OCI-LY7 (cell line): ENCODE results near the gene MACROD1. TPM values are rescaled to one million over a fixed set of nuclear protein-coding genes. Genes with fewer than 3 reads are reported as not detected.

Experiments
- BruUV-seq: library from RNA; stranded (reverse); fragments of 400-500 nt; replicated peaks from 2 replicates; lab custom pipeline; 2021; lab: Mats Ljungman, UMichigan
- CTCF ChIA-PET: fragments of 300-600 bp; sonication (Branson Sonifier 250); formaldehyde crosslinking; loops from one replicate; lab custom pipeline; 2022; ENCODE audit warnings: antibody characterized with exemption; ENCODE audit not compliant: unreplicated experiment; lab: Charles Lee
- POLR2A ChIA-PET: fragments of 300-600 bp; sonication (Branson Sonifier 250); formaldehyde crosslinking; loops from one replicate; lab custom pipeline; 2022; ENCODE audit warnings: antibody characterized with exemption; lab: Charles Lee
- DNase-seq: peaks from one replicate; pipeline ENCODE4 v3.0.0-alpha.2; 2015; ENCODE audit warnings: low spot score
- H2AFZ ChIP-seq: fragments of 200-600 bp; sonication (generic), shearing (Covaris generic); 2 replicates; pipeline ENCODE4 v1.6.1; 2014; ENCODE audit warnings: mild to moderate bottlenecking, antibody characterized with exemption, low read length, moderate library complexity
- H3K27ac ChIP-seq: fragments of 200-600 bp; sonication (generic); 2 replicates; pipeline ENCODE4 v1.5.1; 2014; ENCODE audit warnings: mixed run types, low read depth, mild to moderate bottlenecking, moderate library complexity, low read length, inconsistent platforms; ENCODE audit not compliant: poor library complexity, severe bottlenecking
- H3K36me3 ChIP-seq: fragments of 200-600 bp; sonication (generic); 2 replicates; pipeline ENCODE4 v1.6.1; 2014; ENCODE audit warnings: mild to moderate bottlenecking, antibody characterized with exemption, low read length, moderate library complexity, mixed read lengths; ENCODE audit not compliant: insufficient read depth
- H3K4me1 ChIP-seq: fragments of 200-600 bp; sonication (generic); 2 replicates; pipeline ENCODE4 v1.5.1; 2014; ENCODE audit warnings: mild to moderate bottlenecking, low read length; ENCODE audit not compliant: insufficient read depth, poor library complexity, severe bottlenecking
- H3K4me2 ChIP-seq: fragments of 200-600 bp; sonication (generic); 2 replicates; pipeline ENCODE4 v1.6.1; 2014; ENCODE audit warnings: mild to moderate bottlenecking, low read length
- H3K4me3 ChIP-seq: fragments of 200-600 bp; sonication (generic); 2 replicates; pipeline ENCODE4 v1.5.1; 2014; ENCODE audit warnings: mild to moderate bottlenecking, low read depth, low read length; ENCODE audit not compliant: poor library complexity, severe bottlenecking
- H3K79me2 ChIP-seq: fragments of 200-600 bp; sonication (generic); 2 replicates; pipeline ENCODE4 v1.6.1; 2016; ENCODE audit warnings: low read depth, mild to moderate bottlenecking, low read length, moderate library complexity, mixed read lengths; ENCODE audit not compliant: insufficient read depth
- H3K9me2 ChIP-seq: fragments of 200-600 bp; sonication (generic); 2 replicates; pipeline ENCODE4 v1.6.1; 2016; ENCODE audit warnings: mild to moderate bottlenecking, low read length, mixed read lengths; ENCODE audit not compliant: insufficient read depth
- H3K9me3 ChIP-seq: fragments of 200-600 bp; sonication (generic); 2 replicates; pipeline ENCODE4 v1.6.1; 2014; ENCODE audit warnings: mild to moderate bottlenecking, mixed run types, low read length, mixed read lengths
- H4K20me1 ChIP-seq: fragments of 200-600 bp; sonication (generic); 2 replicates; pipeline ENCODE4 v1.6.1; 2014; ENCODE audit warnings: mild to moderate bottlenecking, antibody characterized with exemption, low read length, moderate library complexity, mixed read lengths; ENCODE audit not compliant: insufficient read depth
- EZH2phosphoT487 ChIP-seq: fragments of 200-600 bp; sonication (generic); IDR thresholded peaks from 2 replicates; pipeline ENCODE4 v1.6.1; 2018; ENCODE audit warnings: low read depth, borderline replicate concordance, mild to moderate bottlenecking, mixed run types, antibody characterized with exemption, low read length, moderate library complexity, mixed read lengths
- intact Hi-C: fragments of 100-400 bp; cut with micrococcal nuclease; formaldehyde crosslinking; loops from one replicate; pipeline ENCODE4 v1.10.0; 2022; ENCODE audit not compliant: unreplicated experiment
- total RNA-seq, 2 experiments: library from RNA; depleted of rRNA in 1 of 2; stranded (reverse); fragments of >200 nt in 1 of 2; shearing (Covaris generic) in 1 of 2; gene quantifications; 2 replicates each; pipeline ENCODE4 v1.2.3, GENCODE V29; 2014 to 2022
- TF ChIP-seq, protein P1 (sequence below): fragments of 200-600 bp; sonication (generic); conservative IDR thresholded peaks from 2 replicates; pipeline ENCODE4 v1.5.1; 2014; ENCODE audit warnings: mild to moderate bottlenecking, antibody characterized with exemption, low read length, moderate library complexity, mixed read lengths

The MACROD1 gene
- total RNA-seq, 2 experiments from 2014 or later = 14.7 to 25.4 TPM

DNA sequence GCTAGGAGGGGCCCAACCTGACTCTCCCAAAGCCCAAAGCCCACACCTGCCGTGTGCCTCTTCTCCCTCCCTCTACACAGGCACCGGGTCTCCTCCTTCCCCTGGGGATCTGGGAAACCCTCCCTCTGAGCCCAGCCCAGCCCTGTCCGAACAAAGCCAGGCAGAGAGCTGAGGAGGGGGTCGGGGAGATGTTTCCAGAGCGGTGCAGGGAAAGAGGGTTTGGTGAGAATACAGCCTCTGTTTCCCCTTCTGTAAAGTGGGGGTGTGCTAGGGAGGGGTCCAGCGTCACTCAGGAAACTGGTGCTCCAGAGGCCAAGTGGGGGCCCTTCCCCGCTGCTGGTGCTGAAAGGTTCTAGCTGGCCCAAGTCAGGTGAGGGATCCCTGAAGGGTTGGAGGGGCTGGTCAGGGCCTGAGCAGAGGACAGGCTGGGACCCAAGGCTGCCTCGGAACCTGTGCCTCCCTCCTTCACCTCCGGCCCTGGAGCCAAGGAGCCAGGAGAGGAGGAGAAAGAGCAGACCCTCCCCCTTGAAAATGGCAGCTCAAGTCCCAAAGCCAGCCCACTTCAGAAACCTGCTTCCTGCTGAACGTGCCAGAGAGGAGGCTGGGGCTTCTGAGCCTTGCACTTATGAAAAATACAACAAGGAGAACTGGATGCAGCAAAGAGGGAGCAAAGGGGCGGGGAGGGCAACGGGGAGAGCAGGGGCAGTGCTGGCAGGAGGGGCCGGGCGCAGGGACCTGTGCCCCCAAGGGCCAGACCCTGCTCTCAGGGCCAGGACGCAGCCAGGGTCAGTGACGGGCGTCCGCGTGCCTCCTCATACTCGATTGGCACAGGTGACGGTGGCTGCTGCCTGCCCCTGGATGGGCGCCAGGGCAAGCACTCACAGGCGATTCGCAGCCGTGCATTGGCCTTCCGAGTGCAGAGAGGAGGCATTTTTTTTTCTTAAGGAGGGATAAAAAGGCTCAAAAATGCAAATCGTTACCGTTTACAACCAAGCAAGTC, 43.2 kb downstream of the MACROD1 start:
- no peaks in the 10 kb centered on the region for H3K4me1 ChIP-seq
- no peaks in the 10 kb centered on the region for H3K79me2 ChIP-seq
- TF ChIP-seq, protein P1, sequence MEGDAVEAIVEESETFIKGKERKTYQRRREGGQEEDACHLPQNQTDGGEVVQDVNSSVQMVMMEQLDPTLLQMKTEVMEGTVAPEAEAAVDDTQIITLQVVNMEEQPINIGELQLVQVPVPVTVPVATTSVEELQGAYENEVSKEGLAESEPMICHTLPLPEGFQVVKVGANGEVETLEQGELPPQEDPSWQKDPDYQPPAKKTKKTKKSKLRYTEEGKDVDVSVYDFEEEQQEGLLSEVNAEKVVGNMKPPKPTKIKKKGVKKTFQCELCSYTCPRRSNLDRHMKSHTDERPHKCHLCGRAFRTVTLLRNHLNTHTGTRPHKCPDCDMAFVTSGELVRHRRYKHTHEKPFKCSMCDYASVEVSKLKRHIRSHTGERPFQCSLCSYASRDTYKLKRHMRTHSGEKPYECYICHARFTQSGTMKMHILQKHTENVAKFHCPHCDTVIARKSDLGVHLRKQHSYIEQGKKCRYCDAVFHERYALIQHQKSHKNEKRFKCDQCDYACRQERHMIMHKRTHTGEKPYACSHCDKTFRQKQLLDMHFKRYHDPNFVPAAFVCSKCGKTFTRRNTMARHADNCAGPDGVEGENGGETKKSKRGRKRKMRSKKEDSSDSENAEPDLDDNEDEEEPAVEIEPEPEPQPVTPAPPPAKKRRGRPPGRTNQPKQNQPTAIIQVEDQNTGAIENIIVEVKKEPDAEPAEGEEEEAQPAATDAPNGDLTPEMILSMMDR = no peak
- TF ChIP-seq EZH2phosphoT487 = no peak
- no peak overlapping the region for H3K4me2 ChIP-seq
- intact Hi-C loops = no loop called here
- CTCF ChIA-PET = no interaction called here
- no peaks in the 10 kb centered on the region for H3K36me3 ChIP-seq
- no peaks in the 10 kb centered on the region for H3K9me2 ChIP-seq
- H4K20me1 ChIP-seq = no peaks in the 10 kb centered on the region
- H3K4me3 ChIP-seq = no peak overlapping the region
- no peaks in the 10 kb centered on the region for H3K9me3 ChIP-seq
- no peak overlapping the region for H3K27ac ChIP-seq
- POLR2A ChIA-PET = interaction anchor here (0.9 kb wide), 1 partner anchor 15 kb away, joined by 4 read pairs; no protein-coding TSS in a partner anchor
- DNase-seq = no peak
- no TSS peak for BruUV-seq
- no peak overlapping the region for H2AFZ ChIP-seq

DNA sequence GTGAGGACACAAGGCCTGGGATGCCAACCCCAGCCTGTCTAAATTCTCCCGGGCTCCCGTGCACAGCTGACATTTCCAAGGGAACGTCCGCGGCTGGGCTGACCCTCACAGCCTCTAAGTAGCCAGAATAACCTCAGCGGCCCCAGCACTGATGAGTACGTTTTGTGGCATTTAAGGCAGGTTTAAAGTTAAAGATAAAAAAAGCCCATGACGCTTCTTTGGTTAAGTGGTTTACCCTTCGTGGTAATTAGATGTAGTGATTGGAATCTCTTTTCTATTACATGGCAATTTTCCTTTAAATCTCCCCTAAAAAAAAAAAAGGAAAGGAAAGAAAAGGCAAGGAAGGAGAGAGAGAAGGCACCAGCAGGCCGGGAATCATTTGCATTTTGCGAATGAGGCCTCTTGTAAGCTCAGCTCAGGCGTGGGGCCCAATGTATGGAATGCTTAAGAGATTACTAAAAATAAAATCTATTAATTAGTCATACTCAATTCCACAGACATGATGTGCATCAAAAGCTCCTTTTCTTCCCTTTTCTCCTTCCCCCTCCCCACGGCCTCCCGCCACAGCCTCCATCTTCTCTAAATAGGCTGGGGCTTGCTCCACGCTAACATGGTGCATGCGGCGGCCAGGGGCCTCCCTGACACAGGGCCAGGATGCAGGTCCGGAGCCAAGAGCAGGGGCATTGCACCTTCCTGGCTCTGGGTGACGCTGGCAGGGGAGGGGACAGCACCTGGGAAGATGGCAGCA, 44.1 kb downstream of the MACROD1 start:
- ChIA-PET CTCF (no interaction called here), POLR2A (interaction anchor here (0.9 kb wide), 1 partner anchor 16 kb away, joined by 4 read pairs; no protein-coding TSS in a partner anchor)
- no peak overlapping the region for H3K4me3 ChIP-seq
- DNase-seq = no peak
- no peaks in the 10 kb centered on the region for H3K79me2 ChIP-seq
- no peaks in the 10 kb centered on the region for H3K36me3 ChIP-seq
- intact Hi-C loops = no loop called here
- H2AFZ ChIP-seq = no peak overlapping the region
- H4K20me1 ChIP-seq = no peaks in the 10 kb centered on the region
- TF ChIP-seq, protein P1 = no peak
- TF ChIP-seq EZH2phosphoT487 = no peak
- H3K9me2 ChIP-seq = no peaks in the 10 kb centered on the region
- BruUV-seq = no TSS peak
- H3K4me2 ChIP-seq = no peak overlapping the region
- no peaks in the 10 kb centered on the region for H3K4me1 ChIP-seq
- H3K27ac ChIP-seq = no peak overlapping the region
- H3K9me3 ChIP-seq = no peaks in the 10 kb centered on the region
